ENCODE results near the gene RACK1.

The RACK1 gene

GRCh38 chr5:181243018-181243563 is 615 bp downstream of the RACK1 start:
- TF ChIP-seq EGR1 (IDR thresholded peaks at IDR 0.05), result no peak
- no peak for TF ChIP-seq EP300 (IDR thresholded peaks at IDR 0.05; ENCODE audit: borderline replicate concordance)

GRCh38 chr5:181242031-181242451 is 1.7 kb downstream of the RACK1 start:
- TF ChIP-seq TEAD4 (IDR thresholded peaks at IDR 0.05) (no peak), CEBPB (IDR thresholded peaks at IDR 0.05) (no peak), ZBTB7A (IDR thresholded peaks at IDR 0.05; ENCODE audit: low read depth) (no peak)

- TF ChIP-seq NFIC (IDR thresholded peaks at IDR 0.05), result no peak
- no peak for TF ChIP-seq ZBTB7A (IDR thresholded peaks at IDR 0.05; ENCODE audit: low read depth)
- no peak for TF ChIP-seq FOXM1 (IDR thresholded peaks at IDR 0.05; ENCODE audit: borderline replicate concordance, low read depth)
- no peak for TF ChIP-seq RAD21 (IDR thresholded peaks at IDR 0.05; ENCODE audit: low read depth)
- TF ChIP-seq, protein P1, sequence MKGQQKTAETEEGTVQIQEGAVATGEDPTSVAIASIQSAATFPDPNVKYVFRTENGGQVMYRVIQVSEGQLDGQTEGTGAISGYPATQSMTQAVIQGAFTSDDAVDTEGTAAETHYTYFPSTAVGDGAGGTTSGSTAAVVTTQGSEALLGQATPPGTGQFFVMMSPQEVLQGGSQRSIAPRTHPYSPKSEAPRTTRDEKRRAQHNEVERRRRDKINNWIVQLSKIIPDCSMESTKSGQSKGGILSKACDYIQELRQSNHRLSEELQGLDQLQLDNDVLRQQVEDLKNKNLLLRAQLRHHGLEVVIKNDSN (IDR thresholded peaks at IDR 0.05), result no peak
- no peak for TF ChIP-seq YY1 (IDR thresholded peaks at IDR 0.05; ENCODE audit: low read depth)
- no peak for TF ChIP-seq TCF12 (IDR thresholded peaks at IDR 0.05; ENCODE audit: low read depth)
- no peak for TF ChIP-seq REST (IDR thresholded peaks at IDR 0.05; ENCODE audit: low read depth)
- TF ChIP-seq CEBPB (IDR thresholded peaks at IDR 0.05), result no peak
- TF ChIP-seq TEAD4 (IDR thresholded peaks at IDR 0.05), result no peak
- TF ChIP-seq EGR1 (IDR thresholded peaks at IDR 0.05), result no peak
- TF ChIP-seq CREB1 (IDR thresholded peaks at IDR 0.05; ENCODE audit: low read depth), result no peak
These were observed 2.2 kb downstream of the RACK1 start for GRCh38 chr5:181241393-181241975.

- TF ChIP-seq CEBPB (IDR thresholded peaks at IDR 0.05) (no peak), ZBTB7A (IDR thresholded peaks at IDR 0.05; ENCODE audit: low read depth) (no peak), YY1 (IDR thresholded peaks at IDR 0.05; ENCODE audit: low read depth) (no peak), EP300 (IDR thresholded peaks at IDR 0.05; ENCODE audit: borderline replicate concordance) (no peak), TEAD4 (IDR thresholded peaks at IDR 0.05) (no peak)
- TF ChIP-seq, protein P1 (IDR thresholded peaks at IDR 0.05), result no peak
These were observed 4.5 kb downstream of the RACK1 start for GRCh38 chr5:181239062-181239663.

DNA sequence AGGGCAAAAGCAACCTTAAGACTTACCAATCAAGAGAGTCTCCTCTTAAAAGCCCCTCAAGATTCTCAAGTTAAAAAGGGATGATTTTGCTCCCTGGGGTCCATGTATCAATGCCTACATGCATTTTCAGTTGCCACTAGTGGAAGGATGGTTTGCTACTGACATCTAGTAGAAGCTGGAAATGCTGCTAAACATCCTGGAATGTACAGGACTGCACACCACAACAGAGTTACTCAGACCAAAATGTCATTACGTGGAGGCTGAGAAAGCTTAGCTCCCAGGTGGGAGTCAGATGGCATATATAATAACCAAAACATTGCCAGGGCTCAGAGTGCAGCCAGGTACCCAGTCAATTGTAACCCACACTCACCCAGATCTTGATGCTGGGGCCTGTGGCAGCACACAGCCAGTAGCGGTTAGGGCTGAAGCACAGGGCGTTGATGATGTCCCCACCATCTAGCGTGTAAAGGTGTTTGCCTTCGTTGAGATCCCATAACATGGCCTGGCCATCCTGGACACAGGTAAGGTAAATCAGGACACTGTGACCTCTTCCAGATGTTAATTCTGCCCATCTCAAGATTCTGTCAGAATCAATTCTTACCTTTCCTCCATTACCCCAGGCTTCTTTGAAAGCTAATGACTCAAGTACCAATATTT is 5.8 kb downstream of the RACK1 start:
- TF ChIP-seq REST (IDR thresholded peaks at IDR 0.05; ENCODE audit: low read depth), result no peak
- TF ChIP-seq NFIC (IDR thresholded peaks at IDR 0.05), result no peak
- TF ChIP-seq TEAD4 (IDR thresholded peaks at IDR 0.05), result no peak
- no peak for TF ChIP-seq YY1 (IDR thresholded peaks at IDR 0.05; ENCODE audit: low read depth)
- no peak for TF ChIP-seq EGR1 (IDR thresholded peaks at IDR 0.05)
- TF ChIP-seq TAF1 (IDR thresholded peaks at IDR 0.05; ENCODE audit: low read depth), result no peak
- TF ChIP-seq ZBTB7A (IDR thresholded peaks at IDR 0.05; ENCODE audit: low read depth), result no peak
- TF ChIP-seq TCF12 (IDR thresholded peaks at IDR 0.05; ENCODE audit: low read depth), result no peak
- no peak for TF ChIP-seq MAX (IDR thresholded peaks at IDR 0.05)

- no peak for TF ChIP-seq MAX (IDR thresholded peaks at IDR 0.05)
- no peak for TF ChIP-seq NFIC (IDR thresholded peaks at IDR 0.05)
- no peak for TF ChIP-seq TAF1 (IDR thresholded peaks at IDR 0.05; ENCODE audit: low read depth)
- no peak for TF ChIP-seq CREB1 (IDR thresholded peaks at IDR 0.05; ENCODE audit: low read depth)
- TF ChIP-seq YY1 (IDR thresholded peaks at IDR 0.05; ENCODE audit: low read depth), result no peak
- TF ChIP-seq TCF12 (IDR thresholded peaks at IDR 0.05; ENCODE audit: low read depth), result no peak
- TF ChIP-seq REST (IDR thresholded peaks at IDR 0.05; ENCODE audit: low read depth), result no peak
- TF ChIP-seq EGR1 (IDR thresholded peaks at IDR 0.05), result no peak
- no peak for TF ChIP-seq RAD21 (IDR thresholded peaks at IDR 0.05; ENCODE audit: low read depth)
- TF ChIP-seq, protein P1 (IDR thresholded peaks at IDR 0.05), result no peak
- TF ChIP-seq ZBTB7A (IDR thresholded peaks at IDR 0.05; ENCODE audit: low read depth), result no peak
- TF ChIP-seq EP300 (IDR thresholded peaks at IDR 0.05; ENCODE audit: borderline replicate concordance), result no peak
- no peak for TF ChIP-seq TEAD4 (IDR thresholded peaks at IDR 0.05)
- no peak for TF ChIP-seq FOXM1 (IDR thresholded peaks at IDR 0.05; ENCODE audit: borderline replicate concordance, low read depth)
- no peak for TF ChIP-seq CEBPB (IDR thresholded peaks at IDR 0.05)
These were observed 6.6 kb downstream of the RACK1 start for GRCh38 chr5:181236954-181237641.
